Osteoblast (primary cell): Measurements from ENCODE around the gene EPHX1. TPM values are rescaled to one million over a fixed set of nuclear protein-coding genes. Genes with fewer than 3 reads are reported as not detected.
"Not testable (repeated sequence)": the region's sequence is repeated elsewhere in the genome, so short reads cannot be mapped to it uniquely, and the experiment has no call there.

Source experiments
- DNase-seq: peaks from one replicate; pipeline ENCODE4 v3.0.0; 2011; ENCODE audit warnings: low spot score, mixed read lengths; ENCODE audit not compliant: insufficient read length; ENCODE audit errors: missing footprints
- H2AFZ ChIP-seq: 2 replicates; pipeline ENCODE4 v1.6.0; 2011; ENCODE audit warnings: mild to moderate bottlenecking, low read length
- H3K27ac ChIP-seq: 2 replicates; pipeline ENCODE4 v1.5.1; 2011; ENCODE audit warnings: mild to moderate bottlenecking, low read depth, low read length, moderate library complexity
- H3K27me3 ChIP-seq: 2 replicates; pipeline ENCODE4 v1.6.0; 2012; ENCODE audit warnings: mild to moderate bottlenecking, control low read depth, inconsistent platforms, low read length, moderate library complexity; ENCODE audit not compliant: insufficient read depth
- H3K36me3 ChIP-seq: 2 replicates; pipeline ENCODE4 v1.5.1; 2011; ENCODE audit warnings: mild to moderate bottlenecking, low read length, control low read depth, moderate library complexity; ENCODE audit not compliant: insufficient read depth
- H3K4me1 ChIP-seq: 2 replicates; pipeline ENCODE4 v1.5.1; 2011; ENCODE audit warnings: mild to moderate bottlenecking, low read length, control low read depth, moderate library complexity; ENCODE audit not compliant: insufficient read depth
- H3K4me2 ChIP-seq: 2 replicates; pipeline ENCODE4 v1.6.0; 2011; ENCODE audit warnings: mild to moderate bottlenecking, low read length; ENCODE audit not compliant: insufficient read depth
- H3K4me3 ChIP-seq: fragments of 200-600 bp; sonication (generic); 3 replicates; pipeline ENCODE4 v1.5.1; 2012; ENCODE audit warnings: mild to moderate bottlenecking, low read length, inconsistent platforms; ENCODE audit not compliant: insufficient read depth
- H3K79me2 ChIP-seq: 2 replicates; pipeline ENCODE4 v1.6.0; 2012; ENCODE audit warnings: mild to moderate bottlenecking, low read length, control low read depth, inconsistent platforms; ENCODE audit not compliant: insufficient read depth
- H3K9me3 ChIP-seq: 2 replicates; pipeline ENCODE4 v1.5.1; 2011; ENCODE audit warnings: low read depth, low read length, control low read depth
- H4K20me1 ChIP-seq: 2 replicates; pipeline ENCODE4 v1.6.0; 2012; ENCODE audit warnings: mild to moderate bottlenecking, low read length, control low read depth; ENCODE audit not compliant: insufficient read depth
- total RNA-seq: library from RNA; depleted of rRNA; stranded (reverse); fragments of >200 nt; gene quantifications from 2 replicates; pipeline ENCODE4 v1.2.3, GENCODE V29; 2012
- TF ChIP-seq, protein P1 (sequence below): IDR thresholded peaks from 2 replicates; pipeline ENCODE4 v1.5.1; 2011; ENCODE audit warnings: mild to moderate bottlenecking, low read depth, low read length, moderate library complexity; ENCODE audit errors: extremely low read depth

EPHX1 gene
- total RNA-seq, 1 donor, result 67.0 TPM

DNA sequence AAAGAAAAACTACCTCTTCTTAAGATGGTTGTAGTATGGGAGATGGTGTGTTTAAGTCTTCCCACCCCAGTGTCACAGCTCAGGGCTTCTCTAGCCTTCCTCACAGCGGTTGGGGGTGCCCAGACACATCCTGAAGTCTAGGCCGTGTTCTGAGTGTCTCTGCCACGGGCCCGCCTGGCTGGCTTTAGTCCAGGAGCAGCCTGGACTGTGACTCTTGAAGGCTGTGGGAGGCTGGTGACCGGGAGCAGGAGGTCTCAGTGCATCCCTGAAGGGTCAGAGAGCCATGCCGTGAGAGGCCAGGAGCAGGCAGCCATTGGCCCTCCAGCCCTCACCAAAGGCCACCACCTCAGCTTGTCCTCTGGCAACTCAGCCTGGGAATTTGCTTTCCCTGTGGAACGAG lies 4.5 kb downstream of the EPHX1 start:
- Histone ChIP-seq H3K79me2 (peaks cover 25% of the 10 kb centered on the region), H3K4me1 (peaks cover 54% of the 10 kb centered on the region), H3K4me2 (no peak overlapping the region)

DNA sequence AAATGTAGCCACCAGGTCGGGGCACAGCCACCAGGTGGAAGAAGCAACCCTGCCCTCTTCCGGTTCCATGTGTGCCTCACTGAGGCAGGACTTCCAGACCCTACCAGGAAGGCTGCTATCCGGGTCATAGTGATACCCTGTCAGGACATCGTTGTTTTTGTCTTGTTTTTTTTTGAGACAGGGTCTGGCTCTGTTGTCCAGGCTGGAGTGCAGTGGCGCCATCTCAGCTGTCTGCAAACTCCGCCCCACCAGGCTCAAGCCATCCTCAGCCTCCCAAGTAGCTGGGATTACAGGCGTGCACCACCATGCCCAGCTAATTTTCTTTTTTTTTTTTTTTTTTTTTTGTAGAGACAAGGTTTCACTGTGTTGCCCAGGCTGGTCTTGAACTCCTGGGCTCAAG lies 5.2 kb downstream of the EPHX1 start:
- H4K20me1 ChIP-seq, H2AFZ ChIP-seq, H3K27ac ChIP-seq, DNase-seq, H3K27me3 ChIP-seq, H3K4me2 ChIP-seq, H3K36me3 ChIP-seq, H3K4me3 ChIP-seq, H3K9me3 ChIP-seq: not testable (repeated sequence)
- peaks cover 52% of the 10 kb centered on the region for H3K4me1 ChIP-seq
- H3K79me2 ChIP-seq, result peaks cover 25% of the 10 kb centered on the region

More for the DNA sequence above, 4.5 kb downstream of the EPHX1 start:
- H2AFZ ChIP-seq, result no peak overlapping the region
- no peak overlapping the region for H3K4me3 ChIP-seq
- peaks cover 7% of the 10 kb centered on the region for H4K20me1 ChIP-seq
- DNase-seq, result no peak
- no peaks in the 10 kb centered on the region for H3K9me3 ChIP-seq
- no peak overlapping the region for H3K27ac ChIP-seq
- TF ChIP-seq, protein P1, sequence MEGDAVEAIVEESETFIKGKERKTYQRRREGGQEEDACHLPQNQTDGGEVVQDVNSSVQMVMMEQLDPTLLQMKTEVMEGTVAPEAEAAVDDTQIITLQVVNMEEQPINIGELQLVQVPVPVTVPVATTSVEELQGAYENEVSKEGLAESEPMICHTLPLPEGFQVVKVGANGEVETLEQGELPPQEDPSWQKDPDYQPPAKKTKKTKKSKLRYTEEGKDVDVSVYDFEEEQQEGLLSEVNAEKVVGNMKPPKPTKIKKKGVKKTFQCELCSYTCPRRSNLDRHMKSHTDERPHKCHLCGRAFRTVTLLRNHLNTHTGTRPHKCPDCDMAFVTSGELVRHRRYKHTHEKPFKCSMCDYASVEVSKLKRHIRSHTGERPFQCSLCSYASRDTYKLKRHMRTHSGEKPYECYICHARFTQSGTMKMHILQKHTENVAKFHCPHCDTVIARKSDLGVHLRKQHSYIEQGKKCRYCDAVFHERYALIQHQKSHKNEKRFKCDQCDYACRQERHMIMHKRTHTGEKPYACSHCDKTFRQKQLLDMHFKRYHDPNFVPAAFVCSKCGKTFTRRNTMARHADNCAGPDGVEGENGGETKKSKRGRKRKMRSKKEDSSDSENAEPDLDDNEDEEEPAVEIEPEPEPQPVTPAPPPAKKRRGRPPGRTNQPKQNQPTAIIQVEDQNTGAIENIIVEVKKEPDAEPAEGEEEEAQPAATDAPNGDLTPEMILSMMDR, result no peak
- no peaks in the 10 kb centered on the region for H3K27me3 ChIP-seq
- H3K36me3 ChIP-seq, result no peaks in the 10 kb centered on the region

DNA sequence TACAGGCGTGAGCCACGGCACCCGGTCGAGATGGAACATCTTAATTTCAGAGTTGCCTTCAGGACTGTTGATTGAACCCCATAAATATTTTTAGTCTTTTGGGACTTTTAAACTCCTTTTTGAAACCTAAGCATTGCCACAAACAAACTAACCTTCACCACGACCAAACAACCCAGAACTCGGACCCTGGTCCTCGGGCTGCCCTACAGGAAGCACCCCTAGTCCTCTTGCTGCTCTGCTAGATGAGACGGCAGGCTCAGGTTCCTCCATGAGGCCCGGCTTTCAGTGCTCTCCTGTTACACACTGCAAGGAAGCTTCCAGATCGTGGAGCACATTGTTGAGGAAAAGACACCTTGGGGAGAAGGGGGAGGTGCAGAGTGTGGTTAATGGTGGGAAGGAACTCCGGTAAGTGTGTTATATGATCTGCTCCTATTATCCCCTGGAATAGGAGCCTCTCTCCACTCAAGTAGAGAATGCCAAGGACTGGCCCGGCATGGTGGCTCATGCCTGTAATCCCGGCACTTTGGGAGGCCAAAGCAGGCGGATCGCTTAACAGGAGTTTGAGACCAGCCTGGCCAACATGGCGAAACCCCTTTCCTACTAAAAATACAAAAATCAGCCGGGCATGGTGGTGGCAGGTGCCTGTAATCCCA lies 5.7 kb downstream of the EPHX1 start:
- no peak for DNase-seq
- Histone ChIP-seq H4K20me1 (peaks cover 7% of the 10 kb centered on the region), H3K4me2 (no peak overlapping the region), H2AFZ (no peak overlapping the region), H3K4me1 (peaks cover 52% of the 10 kb centered on the region), H3K36me3 (no peaks in the 10 kb centered on the region), H3K27ac (no peak overlapping the region), H3K27me3 (no peaks in the 10 kb centered on the region), H3K4me3 (no peak overlapping the region), H3K79me2 (peaks cover 25% of the 10 kb centered on the region), H3K9me3 (no peaks in the 10 kb centered on the region)
- TF ChIP-seq, protein P1, result no peak

DNA sequence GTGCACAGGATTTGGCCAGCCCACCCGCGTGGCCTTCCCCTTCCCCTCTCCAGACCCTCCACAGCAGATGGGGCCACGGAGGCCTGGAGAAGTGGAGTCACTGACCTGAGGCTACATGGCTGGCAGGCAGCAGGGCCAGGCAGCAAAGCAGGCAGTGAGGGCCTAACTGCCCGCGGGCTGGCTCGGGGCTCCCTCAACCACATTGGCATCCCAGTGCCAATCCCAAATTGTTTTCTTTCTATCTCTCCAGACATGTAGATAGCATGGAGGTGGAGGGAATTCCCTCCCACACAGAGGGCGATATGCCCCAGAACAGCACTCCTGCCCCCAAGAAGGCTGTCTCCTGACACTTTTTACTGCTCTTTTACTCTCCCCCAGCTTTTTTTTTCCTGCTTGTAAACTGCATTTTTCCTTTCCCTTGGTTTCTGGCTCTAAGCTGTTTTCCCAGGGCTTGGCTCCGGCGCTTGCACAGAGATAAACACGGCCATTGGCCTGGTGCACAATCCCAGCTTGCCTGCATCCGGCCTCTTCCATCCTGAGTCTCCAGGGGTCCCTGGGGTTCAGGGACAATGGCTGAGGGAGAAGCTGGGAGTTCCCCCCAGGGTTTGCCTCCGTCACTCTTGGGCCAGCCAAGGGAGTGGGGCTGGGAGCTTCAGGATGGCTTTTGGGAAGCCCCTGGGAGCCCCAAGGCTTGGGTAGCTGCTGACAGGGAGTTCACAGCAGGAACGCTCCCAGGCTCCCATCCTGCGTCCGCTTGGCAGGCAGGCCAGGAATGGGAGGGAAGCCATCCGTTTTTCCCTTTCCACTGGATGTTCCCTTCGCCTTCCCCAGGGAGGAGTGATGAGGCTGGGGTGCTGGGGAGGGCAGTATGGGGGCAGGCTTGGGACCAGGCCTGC lies 7.0 kb downstream of the EPHX1 start:
- Histone ChIP-seq H3K4me2 (peak overlapping the region; percentile 61), H3K4me3 (peak overlapping the region; percentile 10)

More for the DNA sequence above, 7.0 kb downstream of the EPHX1 start:
- Histone ChIP-seq H4K20me1 (peaks cover 5% of the 10 kb centered on the region), H3K27me3 (no peaks in the 10 kb centered on the region), H3K36me3 (no peaks in the 10 kb centered on the region), H2AFZ (peak overlapping the region; percentile 39), H3K79me2 (peaks cover 23% of the 10 kb centered on the region), H3K27ac (peak overlapping the region; percentile 84), H3K4me1 (peaks cover 41% of the 10 kb centered on the region), H3K9me3 (no peaks in the 10 kb centered on the region)
- TF ChIP-seq, protein P1, result no peak
- DNase-seq, result peak; percentile 91
